ENCODE results near the gene TMEM89.

DNA sequence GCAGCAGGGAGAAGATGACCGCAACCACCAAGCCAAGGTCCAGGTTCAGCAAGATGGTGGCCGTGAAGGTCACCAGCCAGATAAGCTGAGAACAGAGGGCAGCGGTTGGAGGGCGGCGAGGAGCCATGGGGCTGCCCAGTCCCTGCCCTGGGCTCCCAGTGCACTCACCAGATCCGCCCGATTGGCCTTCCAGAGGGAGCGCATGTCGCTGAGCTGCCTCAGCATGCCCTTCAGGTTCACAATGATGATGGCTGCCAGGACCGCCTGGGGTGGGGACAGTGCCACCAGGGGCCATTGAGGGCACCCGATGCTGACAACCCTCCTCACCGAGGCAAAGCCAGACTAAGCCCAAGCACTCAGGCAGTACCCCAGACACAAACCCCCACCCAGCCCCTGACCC, 8.3 kb upstream of the TMEM89 start:
- TF ChIP-seq POLR2AphosphoS5 (IDR thresholded peaks at IDR 0.05; ENCODE audit: low read depth, low read length), result no peak
- TF ChIP-seq TAF1 (IDR thresholded peaks at IDR 0.05; ENCODE audit: borderline replicate concordance, low read depth, low read length), result no peak

All from GM12892 (cell line).